ENCODE measurements around the gene PAF1. TPM values are rescaled to one million over a fixed set of nuclear protein-coding genes. Genes with fewer than 3 reads are reported as not detected.

The PAF1 gene
- total and polyA plus RNA-seq, 2 donors (not counting 3 experiments of a cell fraction or from before 2014, with no cell fraction given), result 55.1 to 90.8 TPM

DNA sequence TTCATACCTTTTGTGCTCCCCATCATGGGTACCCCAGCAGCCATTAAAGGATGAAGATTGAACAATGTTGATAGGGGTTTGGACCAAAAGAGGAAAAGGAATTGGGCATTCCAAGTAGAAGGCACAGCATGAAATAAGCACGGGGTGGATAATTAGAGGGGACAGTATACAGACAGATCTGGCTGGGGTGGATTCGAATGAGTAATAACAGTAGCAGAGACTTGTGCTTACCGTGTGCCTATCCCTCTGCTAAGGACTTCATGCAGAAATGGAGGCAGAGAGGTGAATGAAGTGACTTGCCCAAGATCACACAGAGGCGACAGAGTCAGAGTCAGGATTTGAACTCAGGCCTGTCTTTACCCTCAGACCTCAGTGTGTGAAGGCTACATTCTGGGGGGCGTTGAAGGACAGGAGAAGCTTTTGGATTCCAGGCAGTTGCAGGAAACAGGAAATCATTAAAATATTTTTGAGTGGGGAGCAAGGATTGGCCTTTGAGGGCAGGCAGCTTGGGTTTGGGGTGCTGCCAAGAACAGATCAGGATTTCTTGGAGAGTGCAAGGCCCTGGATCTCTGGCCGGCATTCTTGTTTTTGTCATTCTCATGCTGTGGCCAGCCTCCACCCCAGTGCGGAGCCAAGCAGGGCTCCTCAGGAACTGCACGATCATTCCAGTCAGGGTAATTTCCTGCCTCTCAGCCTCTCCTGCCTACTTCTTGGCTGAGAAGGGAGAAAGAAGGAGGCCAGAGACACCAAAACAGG, 18.7 kb downstream of the PAF1 start:
- intact Hi-C loops (cut with micrococcal nuclease) (loop anchor here (1.0 to 2.0 kb wide), 2 partner anchors 29 to 40 kb away; partner anchors contain the start of genes PLEKHG2 and SAMD4B), dilution Hi-C loops (cut with MboI; ENCODE audit: extremely low pct_ligation_motif_present, low sequenced_read_pairs) (no loop called here)
- H3K9me3 ChIP-seq (replicated peaks; ENCODE audit: control insufficient read depth, insufficient read depth, low read length), result no peaks in the 10 kb centered on the region
- ChIA-PET CTCF (interaction anchor here (1.1 kb wide), 1 partner anchor 14 kb away, joined by 4 read pairs; no protein-coding TSS in a partner anchor), POLR2A (interaction anchor here (1.1 kb wide), 1 partner anchor 19 kb away, joined by 3 read pairs; the partner anchor contains the start of genes MED29 and PAF1)
- H2AFZ ChIP-seq (ENCODE audit: low read depth, low read length), result no peak overlapping the region
- H3K79me2 ChIP-seq (ENCODE audit: control insufficient read depth, insufficient read depth, low read length), result peaks cover 2% of the 10 kb centered on the region
- H3K9me1 ChIP-seq (replicated peaks; ENCODE audit: control insufficient read depth, extremely low read depth, insufficient read depth, low read length), result no peaks in the 10 kb centered on the region
- TF ChIP-seq POLR2A (IDR thresholded peaks at IDR 0.05; ENCODE audit: low read depth, low read length), result peak; percentile 24
- no peak for TF ChIP-seq FOS (IDR thresholded peaks at IDR 0.05; ENCODE audit: borderline replicate concordance, insufficient read depth, low read length)
- peaks cover 25 to 32% of the 10 kb centered on the region in 2 experiments for H3K36me3 ChIP-seq (ENCODE audit: control insufficient read depth in 2 of 2, extremely low read depth in 1 of 2, insufficient read depth in 2 of 2, low read length in 2 of 2)
- H4K20me1 ChIP-seq (replicated peaks; ENCODE audit: control insufficient read depth, extremely low read depth, insufficient read depth, low read length), result no peaks in the 10 kb centered on the region
- H3K27me3 ChIP-seq (ENCODE audit: control insufficient read depth in 2 of 2, insufficient read depth in 2 of 2, low read length in 2 of 2), result no peaks in the 10 kb centered on the region
- peak overlapping the region; percentile 9 for H3K4me2 ChIP-seq (ENCODE audit: insufficient read depth, low read length)
- peak; percentile 75 for DNase-seq (ENCODE audit: low read depth, low spot score)
- no peak overlapping the region for H3K4me3 ChIP-seq (replicated peaks in 1 of 3; ENCODE audit: insufficient read depth in 1 of 3, low read depth in 1 of 3, low read length in 3 of 3)
- H3K9ac ChIP-seq (replicated peaks; ENCODE audit: extremely low read depth, insufficient read depth, low read length), result peak overlapping the region; percentile 65
- H3K4me1 ChIP-seq (ENCODE audit: control insufficient read depth, extremely low read depth, insufficient read depth, low read length), result peaks cover 18% of the 10 kb centered on the region
- H3K27ac ChIP-seq (ENCODE audit: insufficient read depth, low read depth, low read length), result peak overlapping the region; percentile 85
- no TSS peak for BruUV-seq (replicated peaks)
- FAIRE-seq, result peak; percentile 97

DNA sequence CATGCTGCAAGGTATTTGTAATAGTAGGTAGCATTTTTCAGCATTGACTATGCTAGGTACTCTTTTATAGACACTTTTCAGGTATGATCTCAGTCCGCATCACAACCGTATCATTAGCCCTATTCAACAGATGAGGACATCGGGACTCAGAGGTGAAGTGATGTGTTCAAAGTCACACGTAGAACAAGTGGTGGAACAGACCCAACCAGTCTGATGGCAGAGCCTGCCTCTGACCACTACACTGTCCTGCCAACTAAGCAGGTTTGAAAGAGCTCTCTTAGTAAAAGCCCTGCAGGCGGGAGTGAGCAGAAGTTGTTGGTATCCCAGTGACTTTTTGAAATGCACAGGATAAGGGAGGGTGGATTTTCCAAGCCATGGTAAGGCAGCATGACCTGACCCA, 20.2 kb downstream of the PAF1 start:
- TF ChIP-seq, protein P1, sequence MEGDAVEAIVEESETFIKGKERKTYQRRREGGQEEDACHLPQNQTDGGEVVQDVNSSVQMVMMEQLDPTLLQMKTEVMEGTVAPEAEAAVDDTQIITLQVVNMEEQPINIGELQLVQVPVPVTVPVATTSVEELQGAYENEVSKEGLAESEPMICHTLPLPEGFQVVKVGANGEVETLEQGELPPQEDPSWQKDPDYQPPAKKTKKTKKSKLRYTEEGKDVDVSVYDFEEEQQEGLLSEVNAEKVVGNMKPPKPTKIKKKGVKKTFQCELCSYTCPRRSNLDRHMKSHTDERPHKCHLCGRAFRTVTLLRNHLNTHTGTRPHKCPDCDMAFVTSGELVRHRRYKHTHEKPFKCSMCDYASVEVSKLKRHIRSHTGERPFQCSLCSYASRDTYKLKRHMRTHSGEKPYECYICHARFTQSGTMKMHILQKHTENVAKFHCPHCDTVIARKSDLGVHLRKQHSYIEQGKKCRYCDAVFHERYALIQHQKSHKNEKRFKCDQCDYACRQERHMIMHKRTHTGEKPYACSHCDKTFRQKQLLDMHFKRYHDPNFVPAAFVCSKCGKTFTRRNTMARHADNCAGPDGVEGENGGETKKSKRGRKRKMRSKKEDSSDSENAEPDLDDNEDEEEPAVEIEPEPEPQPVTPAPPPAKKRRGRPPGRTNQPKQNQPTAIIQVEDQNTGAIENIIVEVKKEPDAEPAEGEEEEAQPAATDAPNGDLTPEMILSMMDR (IDR thresholded peaks at IDR 0.05; ENCODE audit: extremely low read depth in 1 of 2, insufficient read depth in 1 of 2, low read depth in 1 of 2, low read length in 2 of 2), result no peak
- TF ChIP-seq POLR2AphosphoS5 (IDR thresholded peaks at IDR 0.05; ENCODE audit: insufficient read depth, low read depth, low read length), result no peak
- no peak for TF ChIP-seq EZH2 (IDR thresholded peaks at IDR 0.05; ENCODE audit: borderline replicate concordance, low read depth, low read length, severe bottlenecking)
- no peak for TF ChIP-seq GATA2 (IDR thresholded peaks at IDR 0.05; ENCODE audit: insufficient read depth, insufficient read length, low read depth, low read length)
- no peak for TF ChIP-seq POLR2A (IDR thresholded peaks at IDR 0.05; ENCODE audit: low read depth, low read length)
- TF ChIP-seq JUN (IDR thresholded peaks at IDR 0.05; ENCODE audit: borderline replicate concordance, insufficient read depth, insufficient read length, low read depth), result no peak
- TF ChIP-seq, protein P2, sequence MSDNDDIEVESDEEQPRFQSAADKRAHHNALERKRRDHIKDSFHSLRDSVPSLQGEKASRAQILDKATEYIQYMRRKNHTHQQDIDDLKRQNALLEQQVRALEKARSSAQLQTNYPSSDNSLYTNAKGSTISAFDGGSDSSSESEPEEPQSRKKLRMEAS (IDR thresholded peaks at IDR 0.05; ENCODE audit: insufficient read depth, insufficient read length), result no peak
- TF ChIP-seq FOS (IDR thresholded peaks at IDR 0.05; ENCODE audit: borderline replicate concordance, insufficient read depth, low read length), result no peak
- no peak for TF ChIP-seq MYC (IDR thresholded peaks at IDR 0.05; ENCODE audit: low read depth, low read length)
- dilution Hi-C loops (cut with MboI; ENCODE audit: extremely low pct_ligation_motif_present, low sequenced_read_pairs), result no loop called here
- ChIA-PET CTCF (interaction anchor here (1.0 to 1.3 kb wide), 2 partner anchors 9 to 29 kb away, joined by 3 read pairs; partner anchors contain the start of gene SAMD4B), POLR2A (no interaction called here)
- intact Hi-C loops (cut with micrococcal nuclease), result no loop called here
- no peaks in the 10 kb centered on the region for H3K9me1 ChIP-seq (replicated peaks; ENCODE audit: control insufficient read depth, extremely low read depth, insufficient read depth, low read length)
- H3K4me2 ChIP-seq (ENCODE audit: insufficient read depth, low read length), result no peak overlapping the region
- H3K36me3 ChIP-seq (ENCODE audit: control insufficient read depth in 2 of 2, extremely low read depth in 1 of 2, insufficient read depth in 2 of 2, low read length in 2 of 2), result peaks cover 16 to 20% of the 10 kb centered on the region in 2 experiments
- FAIRE-seq (no peak), DNase-seq (ENCODE audit: low read depth, low spot score) (no peak)
- H3K9me3 ChIP-seq (replicated peaks; ENCODE audit: control insufficient read depth, insufficient read depth, low read length), result no peaks in the 10 kb centered on the region
- H2AFZ ChIP-seq (ENCODE audit: low read depth, low read length), result no peak overlapping the region
- H3K27ac ChIP-seq (ENCODE audit: insufficient read depth, low read depth, low read length), result no peak overlapping the region
- no peak overlapping the region for H3K4me3 ChIP-seq (replicated peaks in 1 of 3; ENCODE audit: insufficient read depth in 1 of 3, low read depth in 1 of 3, low read length in 3 of 3)
- no peak overlapping the region for H3K9ac ChIP-seq (replicated peaks; ENCODE audit: extremely low read depth, insufficient read depth, low read length)
- H3K4me1 ChIP-seq (ENCODE audit: control insufficient read depth, extremely low read depth, insufficient read depth, low read length), result peaks cover 18% of the 10 kb centered on the region
- BruUV-seq (replicated peaks), result no TSS peak
- H3K27me3 ChIP-seq (ENCODE audit: control insufficient read depth in 2 of 2, insufficient read depth in 2 of 2, low read length in 2 of 2), result no peaks in the 10 kb centered on the region
- no peaks in the 10 kb centered on the region for H4K20me1 ChIP-seq (replicated peaks; ENCODE audit: control insufficient read depth, extremely low read depth, insufficient read depth, low read length)
- H3K79me2 ChIP-seq (ENCODE audit: control insufficient read depth, insufficient read depth, low read length), result peaks cover 2% of the 10 kb centered on the region

All from endothelial cell of umbilical vein (primary cell).